IMR-90 (cell line): ENCODE measurements around the gene HES4. TPM values are rescaled to one million over a fixed set of nuclear protein-coding genes. Genes with fewer than 3 reads are reported as not detected.

ENCODE experiments used
- ATAC-seq: fragments of 200-7000 bp; cut with Tn5 transposase; 2 replicates; pipeline ENCODE4 v1.9.1; 2020; ENCODE audit warnings: low read depth, mild to moderate bottlenecking, moderate library complexity
- BruUV-seq: library from RNA; stranded (reverse); fragments of 400-500 nt; replicated peaks from 2 replicates; lab custom pipeline; 2021; lab: Mats Ljungman, UMichigan
- CTCF ChIA-PET: fragments of 300-600 bp; formaldehyde crosslinking; extraction: SDS; loops from one replicate; lab custom pipeline; 2021; ENCODE audit warnings: antibody characterized with exemption; lab: Yijun Ruan, JAX
- POLR2A ChIA-PET: fragments of 300-600 bp; sonication (Branson Sonifier 250); formaldehyde crosslinking; loops from one replicate; lab custom pipeline; 2022; ENCODE audit warnings: antibody characterized with exemption; ENCODE audit not compliant: unreplicated experiment; lab: Charles Lee
- DNase-seq: peaks from one replicate; pipeline ENCODE4 v3.0.0; 2013
- H2AFZ ChIP-seq: replicated peaks from 2 replicates; pipeline ENCODE3; 2013; ENCODE audit warnings: low read length, mild to moderate bottlenecking; ENCODE audit not compliant: poor library complexity
- H2AK5ac ChIP-seq: 2 replicates; pipeline ENCODE4 v1.6.1; 2013; ENCODE audit warnings: low read depth, low read length, inconsistent platforms
- H2AK9ac ChIP-seq: replicated peaks from 2 replicates; pipeline ENCODE3; 2013; ENCODE audit warnings: mild to moderate bottlenecking, low read depth, low read length, moderate library complexity; ENCODE audit not compliant: poor library complexity
- H2BK120ac ChIP-seq: 2 replicates; pipeline ENCODE4 v1.6.1; 2013; ENCODE audit warnings: low read depth, low read length, inconsistent platforms
- H2BK15ac ChIP-seq: 3 replicates; pipeline ENCODE4 v1.6.1; 2013; ENCODE audit warnings: low read depth, low read length, inconsistent platforms
- H2BK20ac ChIP-seq: 2 replicates; pipeline ENCODE4 v1.6.1; 2013; ENCODE audit warnings: low read depth, mild to moderate bottlenecking, inconsistent platforms, low read length, moderate library complexity
- H2BK5ac ChIP-seq: 2 replicates; pipeline ENCODE4 v1.6.1; 2013; ENCODE audit warnings: mild to moderate bottlenecking, low read depth, low read length, inconsistent platforms; ENCODE audit not compliant: poor library complexity, severe bottlenecking
- H3K14ac ChIP-seq: replicated peaks from 2 replicates; pipeline ENCODE4 v1.6.1; 2013; ENCODE audit warnings: low read depth, low read length, inconsistent platforms
- H3K18ac ChIP-seq: 2 replicates; pipeline ENCODE4 v1.6.1; 2013; ENCODE audit warnings: low read depth, low read length, control low read depth
- H3K23ac ChIP-seq: 2 replicates; pipeline ENCODE4 v1.6.1; 2013; ENCODE audit warnings: low read depth, low read length, inconsistent platforms
- H3K27ac ChIP-seq: 2 replicates; pipeline ENCODE4 v1.5.1; 2013; ENCODE audit warnings: mild to moderate bottlenecking, control low read depth, low read length; ENCODE audit not compliant: insufficient read depth
- H3K27me3 ChIP-seq: 2 replicates; pipeline ENCODE4 v1.6.1; 2013; ENCODE audit warnings: low read length; ENCODE audit not compliant: control insufficient read depth, insufficient read depth
- H3K36me3 ChIP-seq: 2 replicates; pipeline ENCODE4 v1.6.1; 2013; ENCODE audit warnings: low read length, mixed read lengths; ENCODE audit not compliant: control insufficient read depth, insufficient read depth
- H3K4ac ChIP-seq: 2 replicates; pipeline ENCODE4 v1.6.1; 2013; ENCODE audit warnings: low read depth, low read length, inconsistent platforms
- H3K4me1 ChIP-seq: 2 replicates; pipeline ENCODE4 v1.6.1; 2013; ENCODE audit warnings: low read length, mixed read lengths; ENCODE audit not compliant: control insufficient read depth, insufficient read depth
- H3K4me2 ChIP-seq: 2 replicates; pipeline ENCODE4 v1.6.1; 2013; ENCODE audit warnings: low read depth, mild to moderate bottlenecking, control low read depth, low read length, moderate library complexity
- H3K4me3 ChIP-seq: 2 replicates; pipeline ENCODE4 v1.5.1; 2013; ENCODE audit warnings: low read depth, mild to moderate bottlenecking, control low read depth, low read length, moderate library complexity; ENCODE audit not compliant: insufficient read depth
- H3K56ac ChIP-seq: 2 replicates; pipeline ENCODE4 v1.6.1; 2013; ENCODE audit warnings: low read length, inconsistent platforms; ENCODE audit not compliant: insufficient read depth; ENCODE audit errors: extremely low read depth
- H3K79me1 ChIP-seq, 2 experiments: 2 replicates each; pipeline ENCODE4 v1.6.1; 2013; ENCODE audit warnings: low read length in 2 of 2, inconsistent platforms in 1 of 2, low read depth in 1 of 2
- H3K9ac ChIP-seq: 2 replicates; pipeline ENCODE4 v1.6.1; 2013; ENCODE audit warnings: low read depth, low read length, control low read depth
- H3K9me1 ChIP-seq: 2 replicates; pipeline ENCODE4 v1.6.1; 2013; ENCODE audit warnings: low read length, inconsistent platforms; ENCODE audit not compliant: insufficient read depth
- H3K9me3 ChIP-seq: 2 replicates; pipeline ENCODE4 v1.6.1; 2013; ENCODE audit warnings: low read length; ENCODE audit not compliant: control insufficient read depth, insufficient read depth
- H4K20me1 ChIP-seq: 2 replicates; pipeline ENCODE4 v1.6.1; 2013; ENCODE audit warnings: low read length, inconsistent platforms; ENCODE audit not compliant: insufficient read depth
- H4K5ac ChIP-seq: 2 replicates; pipeline ENCODE4 v1.6.1; 2013; ENCODE audit warnings: mild to moderate bottlenecking, low read depth, low read length, control low read depth
- H4K8ac ChIP-seq, 2 experiments: 2 replicates each; pipeline ENCODE4 v1.6.1; 2013; ENCODE audit warnings: low read depth in 2 of 2, low read length in 2 of 2, control low read depth in 1 of 2, inconsistent platforms in 1 of 2
- H4K91ac ChIP-seq: 2 replicates; pipeline ENCODE4 v1.6.1; 2013; ENCODE audit warnings: low read depth, low read length, inconsistent platforms; ENCODE audit not compliant: insufficient read depth
- BHLHE40 ChIP-seq: fragments of 150-350 bp; IDR thresholded peaks from 2 replicates; pipeline ENCODE4 v1.6.1; 2016; ENCODE audit warnings: mild to moderate bottlenecking, low read depth, low read length
- CEBPB ChIP-seq: IDR thresholded peaks from 2 replicates; pipeline ENCODE4 v1.6.1; 2012; ENCODE audit warnings: low read depth, low read length, improper control_type of control experiment
- CHD1 ChIP-seq: IDR thresholded peaks from 2 replicates; pipeline ENCODE4 v1.6.1; 2012; ENCODE audit warnings: low read depth, low read length, improper control_type of control experiment
- FOS ChIP-seq: fragments of 150-350 bp; IDR thresholded peaks from 2 replicates; pipeline ENCODE4 v1.6.1; 2016; ENCODE audit warnings: low read depth, low read length
- MAFK ChIP-seq: IDR thresholded peaks from 2 replicates; pipeline ENCODE4 v1.6.1; 2012; ENCODE audit warnings: low read depth, low read length, improper control_type of control experiment
- MAZ ChIP-seq: IDR thresholded peaks from 2 replicates; pipeline ENCODE4 v1.6.1; 2012; ENCODE audit warnings: low read depth, mild to moderate bottlenecking, low read length, improper control_type of control experiment, moderate library complexity, borderline replicate concordance
- MXI1 ChIP-seq: IDR thresholded peaks from 2 replicates; pipeline ENCODE4 v1.6.1; 2012; ENCODE audit warnings: low read depth, mild to moderate bottlenecking, low read length, moderate library complexity, borderline replicate concordance
- NFE2L2 ChIP-seq: fragments of 150-350 bp; IDR thresholded peaks from 2 replicates; pipeline ENCODE4 v1.6.1; 2016; ENCODE audit warnings: low read depth, mild to moderate bottlenecking, low read length
- POLR2A ChIP-seq: IDR thresholded peaks from 2 replicates; pipeline ENCODE4 v1.6.1; 2012; ENCODE audit warnings: mild to moderate bottlenecking, low read depth, low read length
- RAD21 ChIP-seq: IDR thresholded peaks from 2 replicates; pipeline ENCODE4 v1.6.1; 2012; ENCODE audit warnings: low read length, improper control_type of control experiment
- RCOR1 ChIP-seq: IDR thresholded peaks from 2 replicates; pipeline ENCODE4 v1.6.1; 2012; ENCODE audit warnings: mild to moderate bottlenecking, low read length, improper control_type of control experiment; ENCODE audit not compliant: insufficient replicate concordance
- RFX5 ChIP-seq: IDR thresholded peaks from 2 replicates; pipeline ENCODE4 v1.8.0; 2012; ENCODE audit warnings: low read depth, mild to moderate bottlenecking, low read length, moderate library complexity
- SMC3 ChIP-seq: fragments of 150-350 bp; IDR thresholded peaks from 2 replicates; pipeline ENCODE4 v1.6.1; 2016; ENCODE audit warnings: low read depth, mild to moderate bottlenecking, antibody characterized with exemption, low read length, moderate library complexity
- WGBS, 2 experiments: methylation state at CpG; one replicate each; pipeline versions ENCODE4 v1.1.5 to v1.1.7; 2013; ENCODE audit warnings: missing lambda C conversion rate in 2 of 2; ENCODE audit not compliant: insufficient read length in 1 of 2; ENCODE audit errors: extremely low coverage in 2 of 2; 5-methylcytosine and 5-hydroxymethylcytosine counted together
- dilution Hi-C: fragments of 300-500 bp; cut with HindIII; formaldehyde crosslinking; loops from one replicate; pipeline ENCODE4 v1.14.3; 2018; ENCODE audit warnings: low sequenced_read_pairs; ENCODE audit not compliant: unreplicated experiment
- in situ Hi-C: fragments of 300-500 bp; cut with MboI; formaldehyde crosslinking; loops from 3 replicates; pipeline ENCODE4 v1.14.3; 2019; ENCODE audit warnings: low sequenced_read_pairs, inconsistent platforms, mixed read lengths
- intact Hi-C: fragments of 100-400 bp; cut with micrococcal nuclease; formaldehyde crosslinking; loops from 2 replicates; pipeline ENCODE4 v1.10.0; 2022
- polyA plus RNA-seq, 3 experiments: library from polyadenylated mRNA; depleted of rRNA; stranded (reverse); fragments of >200 nt; gene quantifications; 2 replicates each; pipeline ENCODE4 v1.2.3, GENCODE V29; 2012; ENCODE audit warnings: low replicate concordance in 1 of 3
- total RNA-seq: library from RNA; depleted of rRNA; stranded (reverse); fragments of >200 nt; gene quantifications from 2 replicates; pipeline ENCODE4 v1.2.3, GENCODE V29; 2012
- TF ChIP-seq, protein P1 (sequence below): fragments of 150-350 bp; IDR thresholded peaks from 2 replicates; pipeline ENCODE4 v1.6.1; 2016; ENCODE audit warnings: low read depth, mild to moderate bottlenecking, low read length, moderate library complexity, borderline replicate concordance
- TF ChIP-seq, protein P2 (sequence below): fragments of 150-350 bp; IDR thresholded peaks from 2 replicates; pipeline ENCODE4 v1.6.1; 2017; ENCODE audit warnings: mild to moderate bottlenecking, antibody characterized with exemption, low read length, low read depth

HES4 gene
- total and polyA plus RNA-seq, 2 of the 4 experiments (the other 2 are of a cell fraction) = 1.4 to 11.7 TPM

DNA sequence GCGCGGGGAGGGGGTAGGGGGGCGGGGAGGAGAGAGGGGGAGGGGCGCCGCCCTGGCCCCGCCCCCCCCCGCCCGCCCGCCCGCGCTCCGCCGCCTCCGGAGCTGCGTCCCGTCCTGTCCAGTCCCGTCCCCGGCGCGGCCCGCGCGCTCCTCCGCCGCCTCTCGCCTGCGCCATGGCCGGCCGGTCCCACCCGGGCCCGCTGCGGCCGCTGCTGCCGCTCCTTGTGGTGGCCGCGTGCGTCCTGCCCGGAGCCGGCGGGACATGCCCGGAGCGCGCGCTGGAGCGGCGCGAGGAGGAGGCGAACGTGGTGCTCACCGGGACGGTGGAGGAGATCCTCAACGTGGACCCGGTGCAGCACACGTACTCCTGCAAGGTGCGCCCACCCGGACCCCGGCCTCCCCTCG lies 20.1 kb upstream of the HES4 start, which contains the start of gene AGRN:
TSS of gene AGRN (plus strand) at position 121 of the 405 bp plus-strand sequence. CDS start at position 174, 53 bp downstream.
- H3K14ac ChIP-seq = peak within 1 kb of the TSS; percentile 76; the same call in 1 of the 2 replicates
- peaks cover 16 to 41% of the 10 kb centered on the region in 2 experiments; a peak in 3 of 4 replicates for H3K79me1 ChIP-seq
- no peak for DNase-seq
- peaks cover 15% of the 10 kb centered on the region for H3K36me3 ChIP-seq
- H2BK120ac ChIP-seq = peak within 1 kb of the TSS; percentile 48; the same call in 1 of the 2 replicates
- H4K20me1 ChIP-seq = peaks cover 31% of the 10 kb centered on the region
- POLR2A ChIA-PET = interaction anchor here (0.6 kb wide), 2 partner anchors 44 to 244 kb away, joined by 3 to 4 read pairs; no protein-coding TSS in a partner anchor
- peak within 1 kb of the TSS; percentile 73; the same call in 1 of the 2 replicates for H3K23ac ChIP-seq
- BruUV-seq = no TSS peak
- peaks cover 20% of the 10 kb centered on the region for H3K4me1 ChIP-seq
- H2AK5ac ChIP-seq = peak within 1 kb of the TSS; percentile 91
- in situ Hi-C loops (no loop called here), dilution Hi-C loops (no loop called here), intact Hi-C loops (no loop called here)
- no peak within 1 kb of the TSS for H2BK15ac ChIP-seq
- peak within 1 kb of the TSS; percentile 93 for H3K27ac ChIP-seq
- H3K4ac ChIP-seq = peak within 1 kb of the TSS; percentile 72
- 0% methylated on average over 37 of the region's 58 CpGs; no CpG with 5 or more reads in 1 of the 2 experiments for WGBS, 2 experiments
- no peak within 1 kb of the TSS for H2BK20ac ChIP-seq
- no peaks in the 10 kb centered on the region for H3K27me3 ChIP-seq
- H2AK9ac ChIP-seq = peak within 1 kb of the TSS; percentile 98
- peak within 1 kb of the TSS; percentile 45; the same call in 1 of the 2 replicates for H3K9ac ChIP-seq
- no peak within 1 kb of the TSS for H4K5ac ChIP-seq
- peak within 1 kb of the TSS; percentile 12; the same call in 1 of the 2 replicates for H4K91ac ChIP-seq
- H3K4me2 ChIP-seq = peak within 1 kb of the TSS; percentile 82
- ATAC-seq = peak; percentile 52; the same call in 1 of the 2 replicates
- no peak within 1 kb of the TSS; the same call in 1 of the 2 replicates for H3K18ac ChIP-seq
- CTCF ChIA-PET = interaction anchor here (1.2 kb wide), 1 partner anchor 28 kb away, joined by 3 read pairs; no protein-coding TSS in a partner anchor
- peak within 1 kb of the TSS; percentile 92 for H2BK5ac ChIP-seq
- H4K8ac ChIP-seq = peak within 1 kb of the TSS in 1 of 2 experiments; percentile 84; a peak in 2 of 4 replicates
- peak within 1 kb of the TSS; percentile 86 for H3K4me3 ChIP-seq
- H3K9me3 ChIP-seq = no peaks in the 10 kb centered on the region
- peaks cover 2% of the 10 kb centered on the region; the same call in 1 of the 2 replicates for H3K9me1 ChIP-seq
- peak within 1 kb of the TSS; percentile 46; the same call in 1 of the 2 replicates for H3K56ac ChIP-seq
- H2AFZ ChIP-seq = peak within 1 kb of the TSS; percentile 97
- no peak for TF ChIP-seq RFX5
- no peak for TF ChIP-seq MAZ
- TF ChIP-seq CEBPB = no peak
- TF ChIP-seq, protein P1, sequence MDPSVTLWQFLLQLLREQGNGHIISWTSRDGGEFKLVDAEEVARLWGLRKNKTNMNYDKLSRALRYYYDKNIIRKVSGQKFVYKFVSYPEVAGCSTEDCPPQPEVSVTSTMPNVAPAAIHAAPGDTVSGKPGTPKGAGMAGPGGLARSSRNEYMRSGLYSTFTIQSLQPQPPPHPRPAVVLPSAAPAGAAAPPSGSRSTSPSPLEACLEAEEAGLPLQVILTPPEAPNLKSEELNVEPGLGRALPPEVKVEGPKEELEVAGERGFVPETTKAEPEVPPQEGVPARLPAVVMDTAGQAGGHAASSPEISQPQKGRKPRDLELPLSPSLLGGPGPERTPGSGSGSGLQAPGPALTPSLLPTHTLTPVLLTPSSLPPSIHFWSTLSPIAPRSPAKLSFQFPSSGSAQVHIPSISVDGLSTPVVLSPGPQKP = no peak
- TF ChIP-seq POLR2A = 0 out of 2 replicates have a peak, but pooled peaks have one; percentile 27
- no peak for TF ChIP-seq MAFK
- no peak for TF ChIP-seq FOS
- no peak for TF ChIP-seq RCOR1
- peak; percentile 84; the same call in 1 of the 2 replicates for TF ChIP-seq MXI1
- no peak for TF ChIP-seq RAD21
- TF ChIP-seq, protein P2, sequence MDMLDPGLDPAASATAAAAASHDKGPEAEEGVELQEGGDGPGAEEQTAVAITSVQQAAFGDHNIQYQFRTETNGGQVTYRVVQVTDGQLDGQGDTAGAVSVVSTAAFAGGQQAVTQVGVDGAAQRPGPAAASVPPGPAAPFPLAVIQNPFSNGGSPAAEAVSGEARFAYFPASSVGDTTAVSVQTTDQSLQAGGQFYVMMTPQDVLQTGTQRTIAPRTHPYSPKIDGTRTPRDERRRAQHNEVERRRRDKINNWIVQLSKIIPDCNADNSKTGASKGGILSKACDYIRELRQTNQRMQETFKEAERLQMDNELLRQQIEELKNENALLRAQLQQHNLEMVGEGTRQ = no peak
- no peak for TF ChIP-seq NFE2L2
- no peak for TF ChIP-seq CHD1
- TF ChIP-seq SMC3 = no peak
- TF ChIP-seq BHLHE40 = no peak
